GM19397 (cell line): ENCODE data around the gene PRR5.

Experiments used
- ATAC-seq: cut with Tn5 transposase; IDR thresholded peaks from one replicate; pipeline ENCODE4 v1.9.1; 2021; ENCODE audit warnings: mild to moderate bottlenecking, moderate library complexity; ENCODE audit not compliant: unreplicated experiment

The PRR5 gene

GRCh38 chr22:44782363-44782963, 80.5 kb downstream of the PRR5 start:
- ATAC-seq: no peak

- ATAC-seq: no peak
Observed at GRCh38 chr22:44783091-44783490, 81.1 kb downstream of the PRR5 start.

GRCh38 chr22:44783581-44783980, 81.6 kb downstream of the PRR5 start:
- ATAC-seq: no peak

- ATAC-seq: no peak
Observed at GRCh38 chr22:44786136-44786535, 84.1 kb downstream of the PRR5 start.

- ATAC-seq: no peak
Observed at GRCh38 chr22:44786610-44787009, 84.6 kb downstream of the PRR5 start.
